Fibroblast of the aortic adventitia (primary cell): ENCODE results near the gene OPA1. TPM values are rescaled to one million over a fixed set of nuclear protein-coding genes. Genes with fewer than 3 reads are reported as not detected.

ENCODE experiments used
- DNase-seq: peaks from one replicate; pipeline ENCODE4 v3.0.0-alpha.2; 2010; ENCODE audit warnings: low read depth
- H3K4me3 ChIP-seq: 2 replicates; pipeline ENCODE4 v1.5.1; 2011; ENCODE audit warnings: low read depth, mild to moderate bottlenecking, control low read depth, low read length, moderate library complexity
- CTCF ChIP-seq: IDR thresholded peaks from 2 replicates; pipeline ENCODE4 v1.5.1; 2011; ENCODE audit warnings: mild to moderate bottlenecking, low read length, control low read depth, inconsistent platforms; ENCODE audit not compliant: insufficient read depth
- total RNA-seq: library from RNA; depleted of rRNA; stranded (reverse); fragments of >200 nt; gene quantifications from 2 replicates; pipeline ENCODE4 v1.2.3, GENCODE V29; 2012; ENCODE audit warnings: low replicate concordance

Gene OPA1
- total RNA-seq, 1 donor, result 53.0 TPM

- DNase-seq, result no peak
- TF ChIP-seq CTCF, result no peak
These were observed 118.1 kb downstream of the OPA1 start for GRCh38 chr3:193711166-193711485.

GRCh38 chr3:193711523-193711963 lies 118.5 kb downstream of the OPA1 start:
- H3K4me3 ChIP-seq, result no peak overlapping the region
- DNase-seq, result no peak
- TF ChIP-seq CTCF, result no peak

More at GRCh38 chr3:193711166-193711485, 118.1 kb downstream of the OPA1 start:
- no peak overlapping the region for H3K4me3 ChIP-seq

- no peak for TF ChIP-seq CTCF
- no peak overlapping the region for H3K4me3 ChIP-seq
- no peak for DNase-seq
These were observed 119.1 kb downstream of the OPA1 start for GRCh38 chr3:193711964-193712598.

- H3K4me3 ChIP-seq, result no peak overlapping the region
- TF ChIP-seq CTCF, result no peak
- DNase-seq, result no peak
These were observed 119.9 kb downstream of the OPA1 start for GRCh38 chr3:193712938-193713337.

- no peak for TF ChIP-seq CTCF
- H3K4me3 ChIP-seq, result no peak overlapping the region
- no peak for DNase-seq
These were observed 121.6 kb downstream of the OPA1 start for GRCh38 chr3:193714523-193715137.

- no peak for TF ChIP-seq CTCF
- no peak for DNase-seq
These were observed 123.1 kb downstream of the OPA1 start for GRCh38 chr3:193716150-193716549.

More at GRCh38 chr3:193716150-193716549, 123.1 kb downstream of the OPA1 start:
- H3K4me3 ChIP-seq, result no peak overlapping the region
